B cell (primary cell): ENCODE measurements around the gene LIPC. TPM values are rescaled to one million over a fixed set of nuclear protein-coding genes. Genes with fewer than 3 reads are reported as not detected.

ENCODE experiments used
- ATAC-seq: fragments of 200-7000 bp; cut with Tn5 transposase; one replicate; pipeline ENCODE4 v1.10.0; 2021; ENCODE audit warnings: low read depth, mild to moderate bottlenecking, moderate number of reproducible peaks, moderate library complexity
- CTCF ChIA-PET: fragments of 350-600 bp; sonication (Branson Sonifier 250); formaldehyde crosslinking; loops from one replicate; lab custom pipeline; 2021; ENCODE audit warnings: antibody characterized with exemption, inconsistent platforms; lab: Charles Lee
- POLR2A ChIA-PET: fragments of 350-600 bp; sonication (Branson Sonifier 250); formaldehyde crosslinking; loops from one replicate; lab custom pipeline; 2021; ENCODE audit warnings: antibody characterized with exemption; lab: Charles Lee
- DNase-seq: peaks from one replicate; pipeline ENCODE4 v3.0.0; 2013
- H2AFZ ChIP-seq: 2 replicates; pipeline ENCODE4 v1.6.1; 2012; ENCODE audit warnings: mild to moderate bottlenecking, low read depth, low read length; ENCODE audit not compliant: insufficient read depth, poor library complexity, severe bottlenecking
- H3K27ac ChIP-seq, 2 donors: 1 replicate in 1 of 2; 2 replicates in 1 of 2; pipeline ENCODE4 v1.5.1; 2012 to 2013; ENCODE audit warnings: low read length in 2 of 2, mild to moderate bottlenecking in 2 of 2, moderate library complexity in 1 of 2
- H3K27me3 ChIP-seq, 4 experiments: fragments of 200-600 bp in 1 of 4; sonication (generic) in 1 of 4; replicated peaks in 1 of 4; 1 replicate in 2 of 4; 2 replicates in 2 of 4; pipeline versions ENCODE4 v1.6.1 to v1.7.0; 2013 to 2016; ENCODE audit warnings: low read length in 3 of 4, mild to moderate bottlenecking in 2 of 4, mixed read lengths in 1 of 4, moderate library complexity in 1 of 4; ENCODE audit not compliant: insufficient read depth in 4 of 4, control insufficient read depth in 3 of 4; ENCODE audit errors: control extremely low read depth in 1 of 4
- H3K36me3 ChIP-seq, 2 experiments: replicated peaks in 1 of 2; 1 replicate in 1 of 2; 2 replicates in 1 of 2; pipeline versions ENCODE4 v1.6.1 to v1.7.1; 2013; ENCODE audit warnings: low read length in 1 of 2; ENCODE audit not compliant: insufficient read depth in 2 of 2, control insufficient read depth in 1 of 2; ENCODE audit errors: control extremely low read depth in 1 of 2, extremely low read depth in 1 of 2
- H3K4me1 ChIP-seq, 2 donors: fragments of 200-600 bp in 1 of 2; sonication (generic) in 1 of 2; 1 replicate in 1 of 2; 2 replicates in 1 of 2; pipeline versions ENCODE4 v1.5.1 to v1.6.1; 2013 to 2017; ENCODE audit warnings: low read length in 2 of 2; ENCODE audit not compliant: control insufficient read depth in 2 of 2, insufficient read depth in 2 of 2
- H3K4me2 ChIP-seq: replicated peaks from 2 replicates; pipeline ENCODE3; 2012; ENCODE audit warnings: mild to moderate bottlenecking, low read depth, low read length; ENCODE audit not compliant: poor library complexity, severe bottlenecking
- H3K4me3 ChIP-seq, 5 experiments: fragments of 200-600 bp in 1 of 5; sonication (generic) in 1 of 5; 1 replicate in 3 of 5; 2 replicates in 2 of 5; pipeline versions ENCODE4 v1.5.1 to v1.7.0; 2011 to 2016; ENCODE audit warnings: low read length in 4 of 5, mild to moderate bottlenecking in 4 of 5, low read depth in 2 of 5, control low read depth in 1 of 5, moderate library complexity in 1 of 5; ENCODE audit not compliant: insufficient read depth in 1 of 5; ENCODE audit errors: control extremely low read depth in 1 of 5, extremely low read depth in 1 of 5
- H3K79me2 ChIP-seq: fragments of 200-600 bp; sonication (generic); one replicate; pipeline ENCODE4 v1.6.0; 2016; ENCODE audit warnings: low read length; ENCODE audit not compliant: control insufficient read depth, insufficient read depth
- H3K9ac ChIP-seq: fragments of 200-600 bp; sonication (generic); 2 replicates; pipeline ENCODE4 v1.6.1; 2017; ENCODE audit warnings: mild to moderate bottlenecking, low read length, moderate library complexity
- H3K9me3 ChIP-seq, 3 donors: one replicate each; pipeline versions ENCODE4 v1.6.1 to v1.7.1; 2013; ENCODE audit warnings: low read length in 2 of 3; ENCODE audit not compliant: control insufficient read depth in 2 of 3, insufficient read depth in 1 of 3; ENCODE audit errors: control extremely low read depth in 1 of 3
- H4K20me1 ChIP-seq: 2 replicates; pipeline ENCODE4 v1.6.0; 2012; ENCODE audit warnings: mild to moderate bottlenecking, low read length; ENCODE audit not compliant: insufficient read depth, control insufficient read depth, poor library complexity, severe bottlenecking
- H3K27ac Mint-ChIP-seq: one replicate; pipeline ENCODE4 v1.8.0; 2021; ENCODE audit warnings: mixed read lengths
- H3K27me3 Mint-ChIP-seq: one replicate; pipeline ENCODE4 v1.8.0; 2021; ENCODE audit warnings: mixed read lengths
- H3K4me1 Mint-ChIP-seq: one replicate; pipeline ENCODE4 v1.8.0; 2021; ENCODE audit warnings: mixed read lengths
- H3K4me3 Mint-ChIP-seq: one replicate; pipeline ENCODE4 v1.8.0; 2021; ENCODE audit warnings: mixed read lengths
- H3K9me3 Mint-ChIP-seq: one replicate; pipeline ENCODE4 v1.8.0; 2022; ENCODE audit warnings: mixed read lengths; ENCODE audit not compliant: insufficient read depth
- CTCF ChIP-seq: fragments of 200-600 bp; IDR thresholded peaks from one replicate; pipeline ENCODE4 v1.8.0; 2022; ENCODE audit warnings: antibody characterized with exemption, mild to moderate bottlenecking
- EZH2 ChIP-seq: IDR thresholded peaks from 2 replicates; pipeline ENCODE4 v1.6.1; 2012; ENCODE audit warnings: borderline replicate concordance, low read depth, mild to moderate bottlenecking, moderate library complexity, low read length; ENCODE audit not compliant: insufficient read depth, poor library complexity, severe bottlenecking
- WGBS: methylation state at CpG from one replicate; pipeline ENCODE4 v1.1.5; 2013; ENCODE audit warnings: missing lambda C conversion rate; ENCODE audit not compliant: insufficient coverage; 5-methylcytosine and 5-hydroxymethylcytosine counted together
- intact Hi-C: fragments of 100-400 bp; cut with micrococcal nuclease; formaldehyde crosslinking; loops from one replicate; pipeline ENCODE4 v1.10.0; 2022
- polyA plus RNA-seq: library from polyadenylated mRNA; depleted of rRNA; stranded (reverse); fragments of >200 nt; gene quantifications from 2 replicates; pipeline ENCODE4 v1.2.3, GENCODE V29; 2012
- total RNA-seq, 2 donors: library from RNA; stranded (reverse); fragments of 120-200 nt in 1 of 2; gene quantifications; 1 replicate in 1 of 2; 2 replicates in 1 of 2; pipeline versions ENCODE4 v1.2.3 to v1.2.4, GENCODE V29; 2013 to 2022

Gene LIPC
- total and polyA plus RNA-seq, 2 donors (not counting 1 experiment from before 2014, with no cell fraction given), result not detected

- H3K9me3 Mint-ChIP-seq, result no peaks in the 10 kb centered on the region
- 89% methylated on average over 3 of the region's 5 CpGs for WGBS
- Histone ChIP-seq H3K27me3 (no peaks in the 10 kb centered on the region), H3K4me3 (no peak overlapping the region), H3K9me3 (no peaks in the 10 kb centered on the region), H3K79me2 (no peaks in the 10 kb centered on the region), H2AFZ (no peak overlapping the region), H3K4me1 (no peaks in the 10 kb centered on the region), H3K4me2 (no peak overlapping the region), H3K36me3 (no peaks in the 10 kb centered on the region), H3K9ac (no peak overlapping the region), H4K20me1 (no peaks in the 10 kb centered on the region), H3K27ac (no peak overlapping the region)
- DNase-seq (no peak), ATAC-seq (no peak)
- TF ChIP-seq CTCF (no peak), EZH2 (no peak)
- H3K4me3 Mint-ChIP-seq, result no peak overlapping the region
- H3K27ac Mint-ChIP-seq, result no peak overlapping the region
- ChIA-PET CTCF (no interaction called here), POLR2A (no interaction called here)
- intact Hi-C loops, result no loop called here
- H3K27me3 Mint-ChIP-seq, result peaks cover 19% of the 10 kb centered on the region
- H3K4me1 Mint-ChIP-seq, result no peaks in the 10 kb centered on the region
Observed at GRCh38 chr15:58404020-58404419, 27.8 kb upstream of the LIPC start.

GRCh38 chr15:58404722-58405121 is 27.1 kb upstream of the LIPC start:
- ChIA-PET POLR2A (no interaction called here), CTCF (no interaction called here)
- H3K9me3 ChIP-seq, result no peaks in the 10 kb centered on the region
- 100% methylated on average over 1 of the region's 2 CpGs for WGBS
- DNase-seq, result no peak
- no peaks in the 10 kb centered on the region for H3K27me3 ChIP-seq
- H3K9ac ChIP-seq, result no peak overlapping the region
- ATAC-seq, result no peak
- H2AFZ ChIP-seq, result no peak overlapping the region
- Mint-ChIP-seq H3K27ac (no peak overlapping the region), H3K4me3 (no peak overlapping the region), H3K9me3 (no peaks in the 10 kb centered on the region), H3K4me1 (peaks cover 3% of the 10 kb centered on the region), H3K27me3 (peaks cover 19% of the 10 kb centered on the region)
- no peaks in the 10 kb centered on the region for H4K20me1 ChIP-seq
- intact Hi-C loops, result no loop called here
- TF ChIP-seq CTCF (no peak), EZH2 (no peak)
- H3K36me3 ChIP-seq, result no peaks in the 10 kb centered on the region
- H3K4me3 ChIP-seq, result no peak overlapping the region
- H3K4me1 ChIP-seq, result no peaks in the 10 kb centered on the region
- no peak overlapping the region for H3K4me2 ChIP-seq
- no peaks in the 10 kb centered on the region for H3K79me2 ChIP-seq
- H3K27ac ChIP-seq, result no peak overlapping the region
